D721Med (cell line): Measurements from ENCODE around the gene RNF44.

Source experiments
- DNase-seq: peaks from one replicate; pipeline ENCODE4 v3.0.0; 2011; ENCODE audit warnings: low spot score; ENCODE audit not compliant: insufficient read length
- FAIRE-seq: peaks from 2 replicates; lab custom pipeline; 2011; peaks lifted over from hg19 to GRCh38; lab: Jason Lieb, UNC
- CTCF ChIP-seq: IDR thresholded peaks from 2 replicates; pipeline ENCODE4 v1.5.1; 2012; ENCODE audit warnings: mild to moderate bottlenecking, control low read depth; ENCODE audit not compliant: insufficient read depth; ENCODE audit errors: missing control alignments

RNF44 gene

DNA sequence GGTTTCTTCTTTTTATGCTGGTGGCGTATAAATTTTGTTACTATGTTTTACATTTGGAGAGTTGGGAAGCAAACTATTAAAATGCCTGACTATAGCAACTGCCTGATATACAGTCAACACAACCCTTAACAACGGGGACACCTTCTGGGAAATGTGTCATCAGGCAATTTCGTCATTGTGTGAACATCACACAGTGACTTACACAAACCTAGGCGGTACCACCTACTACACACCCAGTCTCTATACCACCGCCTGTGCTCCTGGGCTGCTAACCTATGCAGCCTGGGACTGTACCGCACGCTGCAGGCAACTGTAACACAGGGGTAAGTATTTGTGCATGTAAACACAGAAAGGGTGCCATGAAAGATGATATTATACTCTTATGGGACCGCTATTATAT is 10.6 kb upstream of the RNF44 start:
- FAIRE-seq: no peak
- TF ChIP-seq CTCF: no peak
- DNase-seq: no peak

- FAIRE-seq: no peak
- no peak for DNase-seq
- no peak for TF ChIP-seq CTCF
These were observed 8.7 kb upstream of the RNF44 start for GRCh38 chr5:176545737-176546509.

DNA sequence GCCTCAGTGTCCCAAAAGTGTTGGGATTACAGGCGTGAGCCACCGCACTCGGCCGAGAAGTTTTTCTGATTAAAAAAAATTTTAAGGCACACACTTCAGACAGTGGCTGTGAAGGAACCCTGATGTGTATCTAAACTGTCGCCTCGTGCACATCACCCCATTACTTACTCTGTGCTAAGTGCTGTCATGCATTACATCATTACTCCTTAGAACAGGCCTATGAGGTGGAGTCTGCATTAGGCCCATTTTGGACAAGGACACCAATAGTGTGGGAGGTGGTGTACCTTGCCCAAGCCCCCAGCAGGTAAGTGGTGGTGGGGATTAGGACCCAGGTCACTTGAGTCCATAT is 8.2 kb upstream of the RNF44 start:
- TF ChIP-seq CTCF: no peak
- DNase-seq (no peak), FAIRE-seq (no peak)

DNA sequence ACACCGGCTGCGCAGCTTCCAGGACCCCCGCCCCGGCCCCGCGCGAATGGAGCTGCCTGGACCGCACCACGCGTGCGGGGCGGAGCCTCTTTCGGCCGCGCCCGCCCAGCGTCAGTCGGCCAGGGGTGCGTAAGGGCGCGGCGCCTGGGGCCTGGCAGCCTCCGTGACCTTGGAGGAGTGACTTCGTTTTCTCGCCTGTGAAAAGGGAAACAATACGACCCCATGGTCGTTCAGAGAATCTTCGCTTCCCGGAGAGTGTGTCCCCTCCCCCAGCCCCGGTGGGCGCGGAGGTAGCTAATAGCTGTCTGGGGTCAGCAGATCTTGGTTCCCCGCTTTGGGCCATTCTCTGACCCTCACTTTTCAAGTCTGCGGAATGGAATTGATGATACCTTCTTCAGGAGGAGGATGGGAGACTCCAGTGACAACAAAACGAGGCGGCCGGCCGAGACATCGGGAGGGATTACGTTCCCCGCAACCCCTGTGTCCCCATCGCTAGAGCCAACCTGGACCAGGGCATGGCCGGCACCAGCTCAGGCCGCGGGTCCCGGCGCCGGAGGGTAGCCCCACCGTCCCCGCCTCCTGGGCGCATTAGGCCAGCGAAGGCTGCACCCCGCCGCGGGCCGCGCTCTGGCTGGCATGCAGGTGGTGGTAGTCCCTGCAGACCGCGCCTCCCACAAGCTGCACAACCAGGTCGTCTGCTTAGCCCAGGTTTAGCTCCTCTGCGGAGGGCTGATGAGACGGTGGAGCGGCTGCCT is 6.4 kb upstream of the RNF44 start:
- FAIRE-seq (no peak), DNase-seq (no peak)
- TF ChIP-seq CTCF: no peak

- FAIRE-seq: no peak
- peak; percentile 34 for TF ChIP-seq CTCF
- DNase-seq: no peak
These were observed 5.6 kb upstream of the RNF44 start for GRCh38 chr5:176542596-176543427.

GRCh38 chr5:176542135-176542595 is 5.0 kb upstream of the RNF44 start:
- TF ChIP-seq CTCF: no peak
- FAIRE-seq: no peak
- no peak for DNase-seq
